H9 (cell line): ENCODE measurements around the gene PAQR9. TPM values are rescaled to one million over a fixed set of nuclear protein-coding genes. Genes with fewer than 3 reads are reported as not detected.

Source experiments
- DNase-seq: peaks from one replicate; pipeline ENCODE4 v3.0.0-alpha.2; 2017
- H2AFZ ChIP-seq: one replicate; pipeline ENCODE4 v1.6.1; 2013; ENCODE audit warnings: mild to moderate bottlenecking, low read length, control low read depth, moderate library complexity
- H2AK5ac ChIP-seq: 2 replicates; pipeline ENCODE4 v1.6.1; 2013; ENCODE audit warnings: low read length, control low read depth, mixed read lengths; ENCODE audit not compliant: insufficient read length
- H2BK120ac ChIP-seq: one replicate; pipeline ENCODE4 v1.6.1; 2013; ENCODE audit warnings: low read depth, mild to moderate bottlenecking, low read length, control low read depth, inconsistent platforms; ENCODE audit not compliant: poor library complexity, severe bottlenecking
- H2BK12ac ChIP-seq: 2 replicates; pipeline ENCODE4 v1.6.1; 2013; ENCODE audit warnings: low read length, control low read depth, mixed read lengths, low read depth; ENCODE audit not compliant: insufficient read length
- H2BK15ac ChIP-seq: 2 replicates; pipeline ENCODE4 v1.6.1; 2013; ENCODE audit warnings: low read depth, low read length, control low read depth
- H2BK20ac ChIP-seq: one replicate; pipeline ENCODE4 v1.6.1; 2013; ENCODE audit warnings: low read depth, mild to moderate bottlenecking, low read length, control low read depth, inconsistent platforms; ENCODE audit not compliant: poor library complexity, severe bottlenecking
- H2BK5ac ChIP-seq: 2 replicates; pipeline ENCODE4 v1.6.1; 2013; ENCODE audit warnings: low read length, control low read depth, mixed read lengths; ENCODE audit not compliant: insufficient read length
- H3K14ac ChIP-seq: 2 replicates; pipeline ENCODE4 v1.6.1; 2013; ENCODE audit warnings: low read length, control low read depth; ENCODE audit not compliant: insufficient read depth
- H3K18ac ChIP-seq: 2 replicates; pipeline ENCODE4 v1.6.1; 2013; ENCODE audit warnings: low read depth, mild to moderate bottlenecking, mixed read lengths, low read length, control low read depth; ENCODE audit not compliant: insufficient read length
- H3K23ac ChIP-seq: 2 replicates; pipeline ENCODE4 v1.6.1; 2013; ENCODE audit warnings: low read length, control low read depth, mixed read lengths, low read depth; ENCODE audit not compliant: insufficient read length
- H3K23me2 ChIP-seq: 2 replicates; pipeline ENCODE4 v1.6.1; 2013; ENCODE audit warnings: low read depth, mild to moderate bottlenecking, mixed read lengths, low read length, control low read depth; ENCODE audit not compliant: insufficient read length, poor library complexity, severe bottlenecking
- H3K27ac ChIP-seq: 2 replicates; pipeline ENCODE4 v1.5.1; 2013; ENCODE audit warnings: low read length, control low read depth, mixed read lengths, low read depth; ENCODE audit not compliant: insufficient read length
- H3K27me3 ChIP-seq: 2 replicates; pipeline ENCODE4 v1.6.1; 2013; ENCODE audit warnings: low read length, control low read depth, inconsistent platforms; ENCODE audit not compliant: insufficient read depth
- H3K4ac ChIP-seq: 2 replicates; pipeline ENCODE4 v1.6.1; 2013; ENCODE audit warnings: low read depth, mild to moderate bottlenecking, control low read depth, inconsistent platforms, low read length, moderate library complexity
- H3K4me1 ChIP-seq: 2 replicates; pipeline ENCODE4 v1.6.1; 2013; ENCODE audit warnings: low read length, control low read depth, inconsistent platforms; ENCODE audit not compliant: insufficient read depth
- H3K4me2 ChIP-seq: 2 replicates; pipeline ENCODE4 v1.6.1; 2013; ENCODE audit warnings: low read length, control low read depth, mixed read lengths; ENCODE audit not compliant: insufficient read length, insufficient read depth
- H3K56ac ChIP-seq: 2 replicates; pipeline ENCODE4 v1.6.1; 2013; ENCODE audit warnings: low read depth, mild to moderate bottlenecking, mixed read lengths, low read length, control low read depth; ENCODE audit not compliant: insufficient read length
- H3K79me1 ChIP-seq: 2 replicates; pipeline ENCODE4 v1.6.1; 2013; ENCODE audit warnings: low read depth, mild to moderate bottlenecking, moderate library complexity, low read length, control low read depth, inconsistent platforms; ENCODE audit not compliant: insufficient read depth, poor library complexity, severe bottlenecking
- H3K79me2 ChIP-seq: 2 replicates; pipeline ENCODE4 v1.6.1; 2013; ENCODE audit warnings: low read length, control low read depth, inconsistent platforms; ENCODE audit not compliant: insufficient read depth
- H3K9ac ChIP-seq: 2 replicates; pipeline ENCODE4 v1.6.1; 2013; ENCODE audit warnings: low read length, control low read depth, mixed read lengths; ENCODE audit not compliant: insufficient read length; ENCODE audit errors: extremely low read depth
- H3K9me3 ChIP-seq: one replicate; pipeline ENCODE4 v1.6.1; 2013; ENCODE audit warnings: low read depth, low read length, inconsistent platforms; ENCODE audit not compliant: control insufficient read depth
- H3T11ph ChIP-seq: one replicate; pipeline ENCODE4 v1.6.1; 2013; ENCODE audit warnings: mild to moderate bottlenecking, low read length, control low read depth, inconsistent platforms
- H4K20me1 ChIP-seq: one replicate; pipeline ENCODE4 v1.6.1; 2013; ENCODE audit not compliant: control insufficient read depth, insufficient read length, insufficient read depth
- H4K5ac ChIP-seq: 2 replicates; pipeline ENCODE4 v1.6.1; 2013; ENCODE audit warnings: low read depth, mild to moderate bottlenecking, mixed read lengths, low read length, control low read depth; ENCODE audit not compliant: insufficient read length
- H4K8ac ChIP-seq: replicated peaks from 2 replicates; pipeline ENCODE4 v1.6.1; 2013; ENCODE audit warnings: low read length, control low read depth, mixed read lengths, low read depth; ENCODE audit not compliant: insufficient read length
- H4K91ac ChIP-seq: 2 replicates; pipeline ENCODE4 v1.6.1; 2013; ENCODE audit warnings: low read depth, mild to moderate bottlenecking, moderate library complexity, mixed read lengths, low read length, control low read depth; ENCODE audit not compliant: insufficient read length
- H3K27ac Mint-ChIP-seq, 3 experiments: 2 replicates in 2 of 3; 3 replicates in 1 of 3; pipeline ENCODE4 v1.8.0; 2020 to 2021; ENCODE audit warnings: mixed read lengths in 3 of 3, mild to moderate bottlenecking in 1 of 3, moderate library complexity in 1 of 3
- H3K27me3 Mint-ChIP-seq: 2 replicates; pipeline ENCODE4 v1.8.0; 2021; ENCODE audit warnings: low read depth, mild to moderate bottlenecking, moderate library complexity, mixed read lengths
- H3K36me3 Mint-ChIP-seq, 3 experiments: 2 replicates in 2 of 3; 3 replicates in 1 of 3; pipeline ENCODE4 v1.8.0; 2020 to 2021; ENCODE audit warnings: low read depth in 3 of 3, mixed read lengths in 3 of 3; ENCODE audit not compliant: insufficient read depth in 1 of 3
- H3K4me1 Mint-ChIP-seq, 2 experiments: 2 replicates each; pipeline ENCODE4 v1.8.0; 2020; ENCODE audit warnings: mixed read lengths in 2 of 2
- H3K4me3 Mint-ChIP-seq, 2 experiments: 2 replicates in 1 of 2; 3 replicates in 1 of 2; pipeline ENCODE4 v1.8.0; 2020 to 2021; ENCODE audit warnings: mild to moderate bottlenecking in 2 of 2, mixed read lengths in 2 of 2, moderate library complexity in 1 of 2
- H3K9me3 Mint-ChIP-seq, 2 experiments: 2 replicates in 1 of 2; 3 replicates in 1 of 2; pipeline ENCODE4 v1.8.0; 2020; ENCODE audit warnings: mild to moderate bottlenecking in 2 of 2, mixed read lengths in 2 of 2, moderate library complexity in 1 of 2
- CTCF ChIP-seq: fragments of 200-600 bp; sonication (generic); conservative IDR thresholded peaks from 3 replicates; pipeline ENCODE4 v1.8.0; 2021; ENCODE audit warnings: antibody characterized with exemption, mild to moderate bottlenecking
- WGBS: extraction: QIAGEN DNeasy Blood & Tissue Kit; methylation state at CpG from one replicate; pipeline ENCODE4 v1.1.7; 2013; ENCODE audit warnings: missing lambda C conversion rate, low lambda C conversion rate, mixed read lengths; ENCODE audit not compliant: insufficient read length; ENCODE audit errors: extremely low coverage; 5-methylcytosine and 5-hydroxymethylcytosine counted together
- total RNA-seq: library from RNA; stranded (reverse); gene quantifications from 2 replicates; pipeline ENCODE4 v1.2.1, GENCODE V29; 2021

PAQR9 gene
- total RNA-seq, 1 experiment from 2014 or later, result 2.3 TPM

- no peaks in the 10 kb centered on the region for H3K36me3 Mint-ChIP-seq
- TF ChIP-seq CTCF, result no peak
Observed at GRCh38 chr3:142972092-142972753, 8.7 kb upstream of the PAQR9 start.

More at GRCh38 chr3:142972092-142972753, 8.7 kb upstream of the PAQR9 start:
- no peak overlapping the region for H2AFZ ChIP-seq
- no peak overlapping the region for H2BK120ac ChIP-seq
- H3K4me1 Mint-ChIP-seq, result peaks cover 2 to 3% of the 10 kb centered on the region in 2 experiments; a peak in 1 of 4 replicates
- H3K9ac ChIP-seq, result no peak overlapping the region
- no peak overlapping the region for H2AK5ac ChIP-seq
- H3K4me3 Mint-ChIP-seq, result no peak overlapping the region
- H3K56ac ChIP-seq, result no peak overlapping the region
- H2BK12ac ChIP-seq, result no peak overlapping the region
- no peak overlapping the region for H3K4ac ChIP-seq
- no peak overlapping the region for H4K8ac ChIP-seq
- H3K14ac ChIP-seq, result no peak overlapping the region
- H3K27ac ChIP-seq, result no peak overlapping the region
- no peaks in the 10 kb centered on the region for H3K79me2 ChIP-seq
- H3K27ac Mint-ChIP-seq, result peak overlapping the region in 1 of 3 experiments; percentile 42; a peak in 2 of 7 replicates
- H3K9me3 Mint-ChIP-seq, result no peaks in the 10 kb centered on the region; a peak in 1 of 5 replicates
- no peak overlapping the region for H4K5ac ChIP-seq
- no peaks in the 10 kb centered on the region for H4K20me1 ChIP-seq
- no peaks in the 10 kb centered on the region for H3K79me1 ChIP-seq
- H3K4me2 ChIP-seq, result no peak overlapping the region
- H3K27me3 Mint-ChIP-seq, result peaks cover 6% of the 10 kb centered on the region
- no CpG with 5 or more reads among the region's 7 CpGs for WGBS
- no peaks in the 10 kb centered on the region for H3K4me1 ChIP-seq
- no peaks in the 10 kb centered on the region for H3K9me3 ChIP-seq
- H2BK5ac ChIP-seq, result no peak overlapping the region
- no peak overlapping the region for H2BK15ac ChIP-seq
- H2BK20ac ChIP-seq, result no peak overlapping the region
- H3K27me3 ChIP-seq, result no peaks in the 10 kb centered on the region
- H3T11ph ChIP-seq, result no peak overlapping the region
- no peak for DNase-seq
- no peak overlapping the region for H3K18ac ChIP-seq
- H4K91ac ChIP-seq, result no peak overlapping the region
- H3K23me2 ChIP-seq, result no peaks in the 10 kb centered on the region
- H3K23ac ChIP-seq, result no peak overlapping the region
